ENCODE results near the gene PMPCA.

PMPCA gene

DNA sequence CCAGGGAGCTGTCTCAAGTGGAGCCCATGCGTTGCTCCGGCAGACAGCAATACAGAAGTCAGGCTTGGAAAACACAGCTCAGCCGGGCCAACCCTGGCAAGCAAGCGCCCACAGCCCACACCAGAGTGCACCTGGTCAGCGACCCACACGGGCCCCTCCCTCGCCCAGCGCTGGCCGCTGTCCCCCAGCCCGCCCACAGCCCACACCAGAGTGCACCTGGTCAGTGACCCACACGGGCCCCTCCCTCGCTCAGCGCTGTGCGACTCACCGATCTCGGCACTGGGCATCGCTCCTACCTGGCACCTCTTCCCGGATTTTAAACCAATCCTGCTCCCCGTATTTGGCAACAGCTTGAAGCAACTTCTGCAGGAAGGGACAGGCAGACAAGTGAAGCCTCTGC lies 23.2 kb upstream of the PMPCA start:
- no peak for TF ChIP-seq CTCF (conservative IDR thresholded peaks at IDR 0.05; ENCODE audit: low read length)
- no peak overlapping the region for H3K4me3 ChIP-seq (ENCODE audit: low read length)
- DNase-seq (ENCODE audit: low read depth): no peak

DNA sequence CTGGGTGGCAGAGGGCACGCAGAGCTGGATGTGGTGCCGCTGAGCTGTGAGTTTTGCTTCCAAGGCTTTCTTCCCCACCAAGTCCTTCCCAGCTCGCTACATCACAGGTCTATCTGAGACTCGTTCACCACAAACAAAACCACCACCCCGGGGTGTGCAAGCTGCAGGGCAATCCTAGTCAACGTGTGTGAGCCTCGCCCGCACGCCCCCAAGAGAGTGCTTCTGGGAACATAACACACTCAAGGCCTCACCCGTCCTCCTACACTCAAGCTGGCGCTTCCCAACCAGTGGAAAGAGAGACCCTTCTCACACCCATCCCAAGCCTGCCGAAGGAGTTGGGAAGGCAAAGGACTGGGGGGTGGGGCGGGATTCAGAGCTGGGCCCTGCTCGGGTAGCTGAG lies 21.1 kb upstream of the PMPCA start:
- TF ChIP-seq CTCF (conservative IDR thresholded peaks at IDR 0.05; ENCODE audit: low read length): no peak
- H3K4me3 ChIP-seq (ENCODE audit: low read length): no peak overlapping the region
- no peak for DNase-seq (ENCODE audit: low read depth)

GRCh38 chr9:136391737-136392537 lies 18.5 kb upstream of the PMPCA start:
- DNase-seq (ENCODE audit: low read depth): no peak
- no peak overlapping the region for H3K4me3 ChIP-seq (ENCODE audit: low read length)
- no peak for TF ChIP-seq CTCF (conservative IDR thresholded peaks at IDR 0.05; ENCODE audit: low read length)

- DNase-seq (ENCODE audit: low read depth): no peak
- no peak overlapping the region for H3K4me3 ChIP-seq (ENCODE audit: low read length)
- no peak for TF ChIP-seq CTCF (conservative IDR thresholded peaks at IDR 0.05; ENCODE audit: low read length)
Observed at GRCh38 chr9:136392538-136393449, 17.7 kb upstream of the PMPCA start.

GRCh38 chr9:136393531-136393930 lies 16.9 kb upstream of the PMPCA start:
- no peak for TF ChIP-seq CTCF (conservative IDR thresholded peaks at IDR 0.05; ENCODE audit: low read length)
- no peak for DNase-seq (ENCODE audit: low read depth)
- H3K4me3 ChIP-seq (ENCODE audit: low read length): no peak overlapping the region

- H3K4me3 ChIP-seq (ENCODE audit: low read length): no peak overlapping the region
- no peak for DNase-seq (ENCODE audit: low read depth)
- no peak for TF ChIP-seq CTCF (conservative IDR thresholded peaks at IDR 0.05; ENCODE audit: low read length)
Observed at GRCh38 chr9:136394312-136395019, 16.0 kb upstream of the PMPCA start.

All from AG10803 (cell line).